ENCODE measurements around the gene ANKRD6. TPM values are rescaled to one million over a fixed set of nuclear protein-coding genes. Genes with fewer than 3 reads are reported as not detected.

Gene ANKRD6
- total RNA-seq, 1 experiment from 2014 or later = 13.9 TPM

- Mint-ChIP-seq H3K9me3 (no peaks in the 10 kb centered on the region), H3K36me3 (peaks cover 5% of the 10 kb centered on the region), H3K27ac (no peak overlapping the region; the same call in 1 of the 2 replicates), H3K4me3 (no peak overlapping the region), H3K27me3 (ENCODE audit: low read depth) (no peaks in the 10 kb centered on the region), H3K4me1 (peaks cover 3% of the 10 kb centered on the region)
- ATAC-seq (no peak), DNase-seq (ENCODE audit: low spot score) (no peak)
- ChIA-PET CTCF (interaction anchor here (0.6 to 1.6 kb wide), 3 partner anchors 10 to 35 kb away, joined by 3 to 7 read pairs (median 4); no protein-coding TSS in a partner anchor), POLR2A (no interaction called here)
- TF ChIP-seq PRRX2 (CRISPR knock-in tag; IDR thresholded peaks at IDR 0.05) = no peak
- no peak for TF ChIP-seq GABPB1 (CRISPR knock-in tag; IDR thresholded peaks at IDR 0.05)
- TF ChIP-seq NR2C2 (CRISPR knock-in tag; IDR thresholded peaks at IDR 0.05) = no peak
- no peak for TF ChIP-seq ZNF317 (CRISPR knock-in tag; IDR thresholded peaks at IDR 0.05; ENCODE audit: borderline replicate concordance, low read depth)
Measured at GRCh38 chr6:89385156-89385667, 47.7 kb upstream of the ANKRD6 start.

- ATAC-seq = no peak
- DNase-seq (ENCODE audit: low spot score) = no peak
- peaks cover 5% of the 10 kb centered on the region for H3K36me3 Mint-ChIP-seq
- no peaks in the 10 kb centered on the region; the same call in 1 of the 2 replicates for H3K9me3 Mint-ChIP-seq
- ChIA-PET CTCF (interaction anchor here (1.6 kb wide), 1 partner anchor 14 kb away, joined by 7 read pairs; no protein-coding TSS in a partner anchor), POLR2A (no interaction called here)
- no peaks in the 10 kb centered on the region for H3K27me3 Mint-ChIP-seq (ENCODE audit: low read depth)
- no peak overlapping the region for H3K4me3 Mint-ChIP-seq
- H3K4me1 Mint-ChIP-seq = peaks cover 3% of the 10 kb centered on the region
- TF ChIP-seq ZNF671 (CRISPR knock-in tag; IDR thresholded peaks at IDR 0.05) (no peak), ZBTB21 (CRISPR knock-in tag; IDR thresholded peaks at IDR 0.05; ENCODE audit: borderline replicate concordance) (no peak), ZNF423 (CRISPR knock-in tag; IDR thresholded peaks at IDR 0.05) (no peak), E2F1 (CRISPR knock-in tag; IDR thresholded peaks at IDR 0.05) (no peak), ZNF512 (CRISPR knock-in tag; IDR thresholded peaks at IDR 0.05; ENCODE audit: borderline replicate concordance) (no peak), CDX4 (CRISPR knock-in tag; IDR thresholded peaks at IDR 0.05; ENCODE audit: borderline replicate concordance) (no peak), ZSCAN18 (CRISPR knock-in tag; IDR thresholded peaks at IDR 0.05) (no peak)
- H3K27ac Mint-ChIP-seq = no peak overlapping the region
Measured at GRCh38 chr6:89385846-89386245, 47.1 kb upstream of the ANKRD6 start.

GRCh38 chr6:89386917-89387491 lies 45.9 kb upstream of the ANKRD6 start:
- DNase-seq (ENCODE audit: low spot score) (no peak), ATAC-seq (no peak)
- Mint-ChIP-seq H3K27me3 (ENCODE audit: low read depth) (no peaks in the 10 kb centered on the region; the same call in 1 of the 2 replicates), H3K4me3 (no peak overlapping the region), H3K36me3 (peaks cover 5% of the 10 kb centered on the region), H3K9me3 (peaks cover 4% of the 10 kb centered on the region), H3K27ac (no peak overlapping the region), H3K4me1 (peaks cover 3% of the 10 kb centered on the region)
- TF ChIP-seq NFE2L1 (CRISPR knock-in tag; IDR thresholded peaks at IDR 0.05) = no peak
- TF ChIP-seq SP1 (CRISPR knock-in tag; conservative IDR thresholded peaks at IDR 0.05) = no peak
- TF ChIP-seq ERG (CRISPR knock-in tag; IDR thresholded peaks at IDR 0.05) = no peak
- TF ChIP-seq IRF2 (CRISPR knock-in tag; IDR thresholded peaks at IDR 0.05; ENCODE audit: borderline replicate concordance, low read depth) = no peak
- no peak for TF ChIP-seq ESRRA (CRISPR knock-in tag; IDR thresholded peaks at IDR 0.05; ENCODE audit: borderline replicate concordance)
- TF ChIP-seq NR3C1 (CRISPR knock-in tag; conservative IDR thresholded peaks at IDR 0.05; ENCODE audit: low read depth) = no peak
- no peak for TF ChIP-seq CBFB (CRISPR knock-in tag; IDR thresholded peaks at IDR 0.05; ENCODE audit: low read depth)
- TF ChIP-seq OVOL2 (CRISPR knock-in tag; IDR thresholded peaks at IDR 0.05; ENCODE audit: borderline replicate concordance) = no peak
- TF ChIP-seq FOXP1 (CRISPR knock-in tag; IDR thresholded peaks at IDR 0.05; ENCODE audit: borderline replicate concordance) = no peak
- TF ChIP-seq ETV6 (CRISPR knock-in tag; IDR thresholded peaks at IDR 0.05) = no peak
- no peak for TF ChIP-seq SMAD4 (CRISPR knock-in tag; IDR thresholded peaks at IDR 0.05)
- no peak for TF ChIP-seq SMAD3 (CRISPR knock-in tag; IDR thresholded peaks at IDR 0.05; ENCODE audit: borderline replicate concordance)
- no peak for TF ChIP-seq NR2C2 (CRISPR knock-in tag; IDR thresholded peaks at IDR 0.05)
- TF ChIP-seq JUN (CRISPR knock-in tag; IDR thresholded peaks at IDR 0.05) = no peak
- no peak for TF ChIP-seq NFATC4 (CRISPR knock-in tag; IDR thresholded peaks at IDR 0.05)
- TF ChIP-seq GABPB1 (CRISPR knock-in tag; IDR thresholded peaks at IDR 0.05) = no peak
- CTCF ChIA-PET = no interaction called here
- POLR2A ChIA-PET = no interaction called here
